AG04450 (cell line): ENCODE data around the gene NRG3. TPM values are rescaled to one million over a fixed set of nuclear protein-coding genes. Genes with fewer than 3 reads are reported as not detected.
"Not testable (repeated sequence)": the region's sequence is repeated elsewhere in the genome, so short reads cannot be mapped to it uniquely, and the experiment has no call there.

ENCODE experiments used
- CTCF ChIA-PET: fragments of 300-600, 350-600 bp; formaldehyde crosslinking; extraction: SDS; loops from one replicate; lab custom pipeline; 2022; ENCODE audit warnings: antibody characterized with exemption, inconsistent platforms; lab: Charles Lee
- POLR2A ChIA-PET: fragments of 350-600 bp; formaldehyde crosslinking; extraction: SDS; loops from one replicate; lab custom pipeline; 2021; ENCODE audit warnings: antibody characterized with exemption, inconsistent platforms; lab: Yijun Ruan, JAX
- DNase-seq: peaks from one replicate; pipeline ENCODE4 v3.0.0-alpha.2; 2011; ENCODE audit warnings: low read depth, low spot score
- H3K27ac ChIP-seq: one replicate; pipeline ENCODE4 v1.5.1; 2012; ENCODE audit warnings: low read depth, low read length, control low read depth
- H3K27me3 ChIP-seq: one replicate; pipeline ENCODE4 v1.6.0; 2012; ENCODE audit warnings: low read length; ENCODE audit not compliant: control insufficient read depth, insufficient read depth
- H3K4me3 ChIP-seq: 2 replicates; pipeline ENCODE4 v1.5.1; 2011; ENCODE audit warnings: mild to moderate bottlenecking, low read depth, low read length, control low read depth
- H3K9me3 ChIP-seq: 2 replicates; pipeline ENCODE4 v1.5.1; 2012; ENCODE audit warnings: low read length; ENCODE audit not compliant: control insufficient read depth, insufficient read depth
- polyA plus RNA-seq: library from polyadenylated mRNA; depleted of rRNA; stranded (reverse); fragments of >200 nt; gene quantifications from 2 replicates; pipeline ENCODE4 v1.2.3, GENCODE V29; 2011
- TF ChIP-seq, protein P1 (sequence below): IDR thresholded peaks from 2 replicates; pipeline ENCODE4 v1.5.1; 2011; ENCODE audit warnings: low read depth, low read length, control low read depth, inconsistent platforms

Gene NRG3
- polyA plus RNA-seq, 1 experiment: not detected

DNA sequence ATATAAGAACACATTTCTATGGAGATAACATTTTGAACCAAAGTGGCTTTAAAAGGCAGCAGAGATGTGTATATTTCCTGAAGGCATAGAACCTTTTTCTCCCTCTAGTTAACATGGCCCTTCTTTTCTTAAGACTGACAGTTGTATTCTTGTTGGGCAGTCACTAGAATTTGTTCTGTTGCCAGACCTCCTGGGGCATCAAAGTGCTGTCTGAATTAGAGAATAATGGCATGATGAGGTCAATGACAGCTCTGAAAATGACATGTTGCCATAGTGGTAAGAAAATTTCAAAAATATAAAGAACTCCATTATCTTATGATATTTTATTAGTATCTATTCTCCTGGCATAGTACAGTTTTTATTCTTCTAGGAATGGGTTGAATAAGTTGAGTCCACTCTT is 446.7 kb downstream of the NRG3 start:
- no peak for DNase-seq
- TF ChIP-seq, protein P1, sequence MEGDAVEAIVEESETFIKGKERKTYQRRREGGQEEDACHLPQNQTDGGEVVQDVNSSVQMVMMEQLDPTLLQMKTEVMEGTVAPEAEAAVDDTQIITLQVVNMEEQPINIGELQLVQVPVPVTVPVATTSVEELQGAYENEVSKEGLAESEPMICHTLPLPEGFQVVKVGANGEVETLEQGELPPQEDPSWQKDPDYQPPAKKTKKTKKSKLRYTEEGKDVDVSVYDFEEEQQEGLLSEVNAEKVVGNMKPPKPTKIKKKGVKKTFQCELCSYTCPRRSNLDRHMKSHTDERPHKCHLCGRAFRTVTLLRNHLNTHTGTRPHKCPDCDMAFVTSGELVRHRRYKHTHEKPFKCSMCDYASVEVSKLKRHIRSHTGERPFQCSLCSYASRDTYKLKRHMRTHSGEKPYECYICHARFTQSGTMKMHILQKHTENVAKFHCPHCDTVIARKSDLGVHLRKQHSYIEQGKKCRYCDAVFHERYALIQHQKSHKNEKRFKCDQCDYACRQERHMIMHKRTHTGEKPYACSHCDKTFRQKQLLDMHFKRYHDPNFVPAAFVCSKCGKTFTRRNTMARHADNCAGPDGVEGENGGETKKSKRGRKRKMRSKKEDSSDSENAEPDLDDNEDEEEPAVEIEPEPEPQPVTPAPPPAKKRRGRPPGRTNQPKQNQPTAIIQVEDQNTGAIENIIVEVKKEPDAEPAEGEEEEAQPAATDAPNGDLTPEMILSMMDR: no peak
- H3K9me3 ChIP-seq: peaks cover 10% of the 10 kb centered on the region
- ChIA-PET CTCF (no interaction called here), POLR2A (no interaction called here)
- H3K4me3 ChIP-seq: no peak overlapping the region
- no peaks in the 10 kb centered on the region for H3K27me3 ChIP-seq
- no peak overlapping the region for H3K27ac ChIP-seq

DNA sequence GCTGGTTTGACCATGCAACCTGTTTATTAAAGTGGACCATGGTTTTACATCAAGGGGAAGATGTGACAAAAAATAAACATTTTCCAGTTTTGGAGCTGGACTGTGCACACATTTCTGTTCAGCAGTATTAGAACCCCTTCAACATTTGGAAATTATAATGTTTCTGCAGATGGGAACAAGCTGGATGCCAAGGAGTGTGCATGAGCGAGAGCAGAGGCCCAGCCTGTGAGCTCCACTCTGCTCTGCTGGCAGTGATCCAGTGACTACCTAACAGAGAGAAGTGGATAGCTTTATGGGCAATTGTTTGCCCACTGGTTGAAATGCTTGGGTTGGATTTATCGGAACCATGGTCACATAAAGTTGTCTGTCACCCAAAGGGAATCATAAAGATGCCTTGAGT is 456.7 kb downstream of the NRG3 start:
- H3K27me3 ChIP-seq: no peaks in the 10 kb centered on the region
- DNase-seq: no peak
- CTCF ChIA-PET: no interaction called here
- H3K27ac ChIP-seq: no peak overlapping the region
- TF ChIP-seq, protein P1: no peak
- POLR2A ChIA-PET: no interaction called here
- peaks cover 11% of the 10 kb centered on the region for H3K9me3 ChIP-seq
- H3K4me3 ChIP-seq: no peak overlapping the region

DNA sequence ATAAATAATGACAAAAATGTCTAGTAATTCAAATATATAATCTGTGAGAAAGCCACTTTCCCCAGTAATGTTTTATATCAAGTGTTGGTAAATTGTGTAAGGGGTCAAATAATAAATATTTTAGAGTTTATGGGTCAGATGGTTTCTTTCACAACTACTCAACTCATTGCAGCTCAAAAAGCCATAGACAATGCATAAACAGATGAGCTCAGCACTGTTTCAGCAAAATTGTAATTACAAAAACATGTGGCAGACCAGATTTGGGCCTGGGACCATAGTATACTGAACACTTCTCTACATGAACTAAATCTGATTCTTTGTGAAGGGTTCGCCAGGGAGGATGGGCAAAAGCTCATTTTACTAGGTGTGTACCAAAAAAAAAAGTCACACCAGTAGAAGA is 460.8 kb downstream of the NRG3 start:
- CTCF ChIA-PET: no interaction called here
- Histone ChIP-seq H3K27ac (no peak overlapping the region), H3K4me3 (no peak overlapping the region), H3K9me3 (peaks cover 10% of the 10 kb centered on the region), H3K27me3 (no peaks in the 10 kb centered on the region)
- TF ChIP-seq, protein P1: no peak
- no peak for DNase-seq
- POLR2A ChIA-PET: no interaction called here

DNA sequence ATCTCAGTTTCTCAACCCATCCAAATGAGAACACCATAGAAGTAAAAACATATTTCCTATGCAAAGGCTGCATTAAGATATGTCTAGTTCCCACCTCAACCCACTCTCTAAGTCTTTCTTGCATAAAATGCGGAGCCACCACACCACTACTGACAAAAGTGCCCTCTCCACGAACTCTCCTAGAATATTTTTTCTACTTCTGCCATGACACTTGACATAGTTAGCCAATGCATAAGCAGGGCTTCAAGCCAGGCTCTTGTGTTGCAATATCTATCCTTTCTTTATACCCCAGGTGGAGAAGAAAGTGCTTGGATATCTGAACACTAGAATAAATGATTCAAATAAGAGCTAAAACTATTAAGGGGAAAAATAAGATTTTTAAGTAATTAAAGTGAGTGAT is 465.2 kb downstream of the NRG3 start:
- DNase-seq: no peak
- H3K27ac ChIP-seq: no peak overlapping the region
- no peaks in the 10 kb centered on the region for H3K27me3 ChIP-seq
- POLR2A ChIA-PET: no interaction called here
- H3K4me3 ChIP-seq: no peak overlapping the region
- no peaks in the 10 kb centered on the region for H3K9me3 ChIP-seq
- TF ChIP-seq, protein P1: no peak
- CTCF ChIA-PET: no interaction called here

DNA sequence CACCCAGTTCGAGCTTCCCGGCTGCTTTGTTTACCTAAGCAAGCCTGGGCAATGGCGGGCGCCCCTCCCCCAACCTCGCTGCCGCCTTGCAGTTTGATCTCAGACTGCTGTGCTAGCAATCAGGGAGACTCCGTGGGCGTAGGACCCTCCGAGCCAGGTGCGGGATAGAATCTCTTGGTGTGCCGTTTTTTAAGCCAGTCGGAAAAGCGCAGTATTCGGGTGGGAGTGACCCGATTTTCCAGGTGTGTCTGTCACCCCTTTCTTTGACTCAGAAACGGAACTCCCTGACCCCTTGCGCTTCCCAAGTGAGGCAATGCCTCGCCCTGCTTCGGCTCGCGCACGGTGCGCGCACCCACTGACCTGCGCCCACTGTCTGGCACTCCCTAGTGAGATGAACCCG is 474.6 kb downstream of the NRG3 start:
- H3K27me3 ChIP-seq, CTCF ChIA-PET, H3K27ac ChIP-seq, POLR2A ChIA-PET, H3K4me3 ChIP-seq, H3K9me3 ChIP-seq, DNase-seq: not testable (repeated sequence)

DNA sequence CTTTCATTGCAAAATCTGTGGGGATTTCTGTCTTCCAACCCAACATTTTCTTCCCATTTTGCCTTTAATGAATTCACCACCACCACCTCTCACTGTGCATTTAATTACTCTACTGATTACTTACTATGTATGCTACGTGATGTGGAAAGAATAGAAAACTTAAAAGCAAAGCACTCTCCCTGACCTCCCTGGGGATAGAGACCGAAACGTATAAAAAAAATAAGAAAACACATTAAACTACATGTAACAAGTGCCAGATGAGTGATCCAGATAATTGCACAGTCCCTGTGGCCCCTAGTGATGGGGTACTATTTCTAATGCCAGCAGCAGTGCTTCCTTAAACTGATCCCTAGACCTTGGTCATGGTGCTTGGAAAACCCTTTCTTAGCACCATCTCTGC is 478.4 kb downstream of the NRG3 start:
- Histone ChIP-seq H3K27me3 (no peaks in the 10 kb centered on the region), H3K4me3 (no peak overlapping the region), H3K27ac (no peak overlapping the region), H3K9me3 (peaks cover 6% of the 10 kb centered on the region)
- no peak for DNase-seq
- TF ChIP-seq, protein P1: no peak
- ChIA-PET CTCF (no interaction called here), POLR2A (no interaction called here)
